B cell (primary cell): ENCODE data around the gene ACCS. TPM values are rescaled to one million over a fixed set of nuclear protein-coding genes. Genes with fewer than 3 reads are reported as not detected.

Experiments used
- ATAC-seq: fragments of 200-7000 bp; cut with Tn5 transposase; one replicate; pipeline ENCODE4 v1.10.0; 2021; ENCODE audit warnings: low read depth, mild to moderate bottlenecking, moderate number of reproducible peaks, moderate library complexity
- CTCF ChIA-PET: fragments of 350-600 bp; sonication (Branson Sonifier 250); formaldehyde crosslinking; loops from one replicate; lab custom pipeline; 2021; ENCODE audit warnings: antibody characterized with exemption, inconsistent platforms; lab: Charles Lee
- POLR2A ChIA-PET: fragments of 350-600 bp; sonication (Branson Sonifier 250); formaldehyde crosslinking; loops from one replicate; lab custom pipeline; 2021; ENCODE audit warnings: antibody characterized with exemption; lab: Charles Lee
- DNase-seq: peaks from one replicate; pipeline ENCODE4 v3.0.0; 2013
- H2AFZ ChIP-seq: 2 replicates; pipeline ENCODE4 v1.6.1; 2012; ENCODE audit warnings: mild to moderate bottlenecking, low read depth, low read length; ENCODE audit not compliant: insufficient read depth, poor library complexity, severe bottlenecking
- H3K27ac ChIP-seq, 2 donors: 1 replicate in 1 of 2; 2 replicates in 1 of 2; pipeline ENCODE4 v1.5.1; 2012 to 2013; ENCODE audit warnings: low read length in 2 of 2, mild to moderate bottlenecking in 2 of 2, moderate library complexity in 1 of 2
- H3K27me3 ChIP-seq, 4 experiments: fragments of 200-600 bp in 1 of 4; sonication (generic) in 1 of 4; replicated peaks in 1 of 4; 1 replicate in 2 of 4; 2 replicates in 2 of 4; pipeline versions ENCODE4 v1.6.1 to v1.7.0; 2013 to 2016; ENCODE audit warnings: low read length in 3 of 4, mild to moderate bottlenecking in 2 of 4, mixed read lengths in 1 of 4, moderate library complexity in 1 of 4; ENCODE audit not compliant: insufficient read depth in 4 of 4, control insufficient read depth in 3 of 4; ENCODE audit errors: control extremely low read depth in 1 of 4
- H3K36me3 ChIP-seq, 2 experiments: replicated peaks in 1 of 2; 1 replicate in 1 of 2; 2 replicates in 1 of 2; pipeline versions ENCODE4 v1.6.1 to v1.7.1; 2013; ENCODE audit warnings: low read length in 1 of 2; ENCODE audit not compliant: insufficient read depth in 2 of 2, control insufficient read depth in 1 of 2; ENCODE audit errors: control extremely low read depth in 1 of 2, extremely low read depth in 1 of 2
- H3K4me1 ChIP-seq, 2 donors: fragments of 200-600 bp in 1 of 2; sonication (generic) in 1 of 2; 1 replicate in 1 of 2; 2 replicates in 1 of 2; pipeline versions ENCODE4 v1.5.1 to v1.6.1; 2013 to 2017; ENCODE audit warnings: low read length in 2 of 2; ENCODE audit not compliant: control insufficient read depth in 2 of 2, insufficient read depth in 2 of 2
- H3K4me2 ChIP-seq: replicated peaks from 2 replicates; pipeline ENCODE3; 2012; ENCODE audit warnings: mild to moderate bottlenecking, low read depth, low read length; ENCODE audit not compliant: poor library complexity, severe bottlenecking
- H3K4me3 ChIP-seq, 5 experiments: fragments of 200-600 bp in 1 of 5; sonication (generic) in 1 of 5; 1 replicate in 3 of 5; 2 replicates in 2 of 5; pipeline versions ENCODE4 v1.5.1 to v1.7.0; 2011 to 2016; ENCODE audit warnings: low read length in 4 of 5, mild to moderate bottlenecking in 4 of 5, low read depth in 2 of 5, control low read depth in 1 of 5, moderate library complexity in 1 of 5; ENCODE audit not compliant: insufficient read depth in 1 of 5; ENCODE audit errors: control extremely low read depth in 1 of 5, extremely low read depth in 1 of 5
- H3K79me2 ChIP-seq: fragments of 200-600 bp; sonication (generic); one replicate; pipeline ENCODE4 v1.6.0; 2016; ENCODE audit warnings: low read length; ENCODE audit not compliant: control insufficient read depth, insufficient read depth
- H3K9ac ChIP-seq: fragments of 200-600 bp; sonication (generic); 2 replicates; pipeline ENCODE4 v1.6.1; 2017; ENCODE audit warnings: mild to moderate bottlenecking, low read length, moderate library complexity
- H3K9me3 ChIP-seq, 3 donors: one replicate each; pipeline versions ENCODE4 v1.6.1 to v1.7.1; 2013; ENCODE audit warnings: low read length in 2 of 3; ENCODE audit not compliant: control insufficient read depth in 2 of 3, insufficient read depth in 1 of 3; ENCODE audit errors: control extremely low read depth in 1 of 3
- H4K20me1 ChIP-seq: 2 replicates; pipeline ENCODE4 v1.6.0; 2012; ENCODE audit warnings: mild to moderate bottlenecking, low read length; ENCODE audit not compliant: insufficient read depth, control insufficient read depth, poor library complexity, severe bottlenecking
- H3K27ac Mint-ChIP-seq: one replicate; pipeline ENCODE4 v1.8.0; 2021; ENCODE audit warnings: mixed read lengths
- H3K27me3 Mint-ChIP-seq: one replicate; pipeline ENCODE4 v1.8.0; 2021; ENCODE audit warnings: mixed read lengths
- H3K4me1 Mint-ChIP-seq: one replicate; pipeline ENCODE4 v1.8.0; 2021; ENCODE audit warnings: mixed read lengths
- H3K4me3 Mint-ChIP-seq: one replicate; pipeline ENCODE4 v1.8.0; 2021; ENCODE audit warnings: mixed read lengths
- H3K9me3 Mint-ChIP-seq: one replicate; pipeline ENCODE4 v1.8.0; 2022; ENCODE audit warnings: mixed read lengths; ENCODE audit not compliant: insufficient read depth
- EZH2 ChIP-seq: IDR thresholded peaks from 2 replicates; pipeline ENCODE4 v1.6.1; 2012; ENCODE audit warnings: borderline replicate concordance, low read depth, mild to moderate bottlenecking, moderate library complexity, low read length; ENCODE audit not compliant: insufficient read depth, poor library complexity, severe bottlenecking
- WGBS: methylation state at CpG from one replicate; pipeline ENCODE4 v1.1.5; 2013; ENCODE audit warnings: missing lambda C conversion rate; ENCODE audit not compliant: insufficient coverage; 5-methylcytosine and 5-hydroxymethylcytosine counted together
- intact Hi-C: fragments of 100-400 bp; cut with micrococcal nuclease; formaldehyde crosslinking; loops from one replicate; pipeline ENCODE4 v1.10.0; 2022
- polyA plus RNA-seq: library from polyadenylated mRNA; depleted of rRNA; stranded (reverse); fragments of >200 nt; gene quantifications from 2 replicates; pipeline ENCODE4 v1.2.3, GENCODE V29; 2012
- total RNA-seq, 2 donors: library from RNA; stranded (reverse); fragments of 120-200 nt in 1 of 2; gene quantifications; 1 replicate in 1 of 2; 2 replicates in 1 of 2; pipeline versions ENCODE4 v1.2.3 to v1.2.4, GENCODE V29; 2013 to 2022
- TF ChIP-seq, protein P1 (sequence below): fragments of 200-600 bp; IDR thresholded peaks from one replicate; pipeline ENCODE4 v1.8.0; 2022; ENCODE audit warnings: antibody characterized with exemption, mild to moderate bottlenecking

The ACCS gene
- total and polyA plus RNA-seq, 2 donors (not counting 1 experiment from before 2014, with no cell fraction given), result 59.5 to 63.2 TPM

DNA sequence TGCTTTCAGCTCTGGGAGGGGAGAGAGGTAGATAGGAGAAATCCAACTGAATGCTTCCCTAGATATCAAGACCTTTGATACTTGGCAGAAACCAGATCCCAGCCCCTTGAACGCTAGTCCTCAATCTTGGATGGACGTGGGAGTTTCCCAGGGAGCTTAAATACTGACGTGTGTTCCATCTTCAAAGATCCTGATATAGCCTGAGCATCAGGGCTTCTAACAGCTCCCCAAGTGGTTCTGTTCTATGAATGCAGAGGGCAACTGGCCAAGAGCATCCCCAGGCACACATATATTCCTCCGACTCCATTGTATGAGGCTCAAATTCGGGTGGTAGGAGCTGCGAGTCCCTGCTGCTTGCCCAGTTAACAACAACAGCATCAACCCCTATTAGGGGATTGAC lies 8.7 kb upstream of the ACCS start:
- Histone ChIP-seq H3K4me2 (no peak overlapping the region), H4K20me1 (no peaks in the 10 kb centered on the region), H3K27me3 (no peaks in the 10 kb centered on the region), H3K4me3 (no peak overlapping the region), H3K36me3 (no peaks in the 10 kb centered on the region), H2AFZ (no peak overlapping the region), H3K9me3 (no peaks in the 10 kb centered on the region), H3K9ac (no peak overlapping the region), H3K4me1 (no peaks in the 10 kb centered on the region), H3K27ac (no peak overlapping the region), H3K79me2 (no peaks in the 10 kb centered on the region)
- intact Hi-C loops, result no loop called here
- ATAC-seq, result no peak
- no peak for DNase-seq
- POLR2A ChIA-PET, result no interaction called here
- TF ChIP-seq, protein P1, sequence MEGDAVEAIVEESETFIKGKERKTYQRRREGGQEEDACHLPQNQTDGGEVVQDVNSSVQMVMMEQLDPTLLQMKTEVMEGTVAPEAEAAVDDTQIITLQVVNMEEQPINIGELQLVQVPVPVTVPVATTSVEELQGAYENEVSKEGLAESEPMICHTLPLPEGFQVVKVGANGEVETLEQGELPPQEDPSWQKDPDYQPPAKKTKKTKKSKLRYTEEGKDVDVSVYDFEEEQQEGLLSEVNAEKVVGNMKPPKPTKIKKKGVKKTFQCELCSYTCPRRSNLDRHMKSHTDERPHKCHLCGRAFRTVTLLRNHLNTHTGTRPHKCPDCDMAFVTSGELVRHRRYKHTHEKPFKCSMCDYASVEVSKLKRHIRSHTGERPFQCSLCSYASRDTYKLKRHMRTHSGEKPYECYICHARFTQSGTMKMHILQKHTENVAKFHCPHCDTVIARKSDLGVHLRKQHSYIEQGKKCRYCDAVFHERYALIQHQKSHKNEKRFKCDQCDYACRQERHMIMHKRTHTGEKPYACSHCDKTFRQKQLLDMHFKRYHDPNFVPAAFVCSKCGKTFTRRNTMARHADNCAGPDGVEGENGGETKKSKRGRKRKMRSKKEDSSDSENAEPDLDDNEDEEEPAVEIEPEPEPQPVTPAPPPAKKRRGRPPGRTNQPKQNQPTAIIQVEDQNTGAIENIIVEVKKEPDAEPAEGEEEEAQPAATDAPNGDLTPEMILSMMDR, result no peak
- TF ChIP-seq EZH2, result no peak
- H3K27me3 Mint-ChIP-seq, result peaks cover 3% of the 10 kb centered on the region
- H3K27ac Mint-ChIP-seq, result no peak overlapping the region
- CTCF ChIA-PET, result interaction anchor here (1.0 to 1.2 kb wide), 2 partner anchors 37 to 40 kb away, joined by 3 read pairs; no protein-coding TSS in a partner anchor
- H3K4me3 Mint-ChIP-seq, result no peak overlapping the region
- H3K9me3 Mint-ChIP-seq, result no peaks in the 10 kb centered on the region
- WGBS, result 100% methylated on average over 3 of the region's 6 CpGs
- no peaks in the 10 kb centered on the region for H3K4me1 Mint-ChIP-seq

DNA sequence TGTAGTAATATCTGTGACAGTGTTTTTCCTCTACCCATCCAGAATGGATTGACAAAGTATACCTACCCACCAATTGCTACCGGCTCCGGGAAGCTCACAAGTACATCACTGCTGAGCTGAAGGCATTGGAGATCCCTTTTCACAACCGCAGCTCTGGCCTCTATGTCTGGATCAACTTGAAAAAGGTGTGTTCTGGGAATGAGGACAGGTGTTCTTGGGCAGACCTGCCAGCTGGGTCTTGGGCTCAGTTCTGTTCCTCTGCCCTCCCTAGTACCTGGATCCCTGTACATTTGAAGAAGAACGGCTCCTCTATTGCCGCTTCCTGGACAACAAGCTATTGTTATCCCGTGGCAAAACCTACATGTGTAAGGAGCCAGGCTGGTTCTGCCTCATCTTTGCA lies 7.8 kb upstream of the ACCS start:
- ChIA-PET POLR2A (no interaction called here), CTCF (interaction anchor here (1.2 to 1.8 kb wide), 2 partner anchors 9 to 11 kb away, joined by 3 to 6 read pairs; no protein-coding TSS in a partner anchor)

More for the DNA sequence above, 7.8 kb upstream of the ACCS start:
- H3K4me3 Mint-ChIP-seq, result no peak overlapping the region
- no peaks in the 10 kb centered on the region for H3K79me2 ChIP-seq
- DNase-seq (no peak), ATAC-seq (no peak)
- H3K27me3 Mint-ChIP-seq, result peaks cover 3% of the 10 kb centered on the region
- H3K27ac Mint-ChIP-seq, result no peak overlapping the region
- no peaks in the 10 kb centered on the region for H3K9me3 ChIP-seq
- no peaks in the 10 kb centered on the region for H3K36me3 ChIP-seq
- WGBS, result 92% methylated on average over 3 of the region's 6 CpGs
- no peaks in the 10 kb centered on the region for H3K9me3 Mint-ChIP-seq
- no peaks in the 10 kb centered on the region for H3K4me1 ChIP-seq
- H3K27ac ChIP-seq, result no peak overlapping the region
- no peaks in the 10 kb centered on the region for H3K4me1 Mint-ChIP-seq
- no peak overlapping the region for H2AFZ ChIP-seq
- TF ChIP-seq, protein P1, result no peak
- no peak for TF ChIP-seq EZH2
- no peaks in the 10 kb centered on the region for H4K20me1 ChIP-seq
- no peak overlapping the region for H3K4me2 ChIP-seq
- H3K27me3 ChIP-seq, result no peaks in the 10 kb centered on the region
- no peak overlapping the region for H3K4me3 ChIP-seq
- no peak overlapping the region for H3K9ac ChIP-seq
- intact Hi-C loops, result no loop called here
